ENCODE results near the gene BANP.
A peak's percentile ranks its signal among the peaks of the same experiment; 100 is the strongest.
"Not testable (repeated sequence)": the region's sequence is repeated elsewhere in the genome, so short reads cannot be mapped to it uniquely, and the experiment has no call there.

The BANP gene

GRCh38 chr16:87996962-87997880 is 46.0 kb downstream of the BANP start:
- DNase-seq (ENCODE audit: low read depth) = no peak

- not testable (repeated sequence) for DNase-seq (ENCODE audit: low read depth)
Measured at GRCh38 chr16:87998184-87998793, 47.1 kb downstream of the BANP start.

- not testable (repeated sequence) for DNase-seq (ENCODE audit: low read depth)
Measured at GRCh38 chr16:87998992-87999391, 47.8 kb downstream of the BANP start.

- DNase-seq (ENCODE audit: low read depth) = no peak
Measured at GRCh38 chr16:88002211-88002610, 51.0 kb downstream of the BANP start.

- no peak for DNase-seq (ENCODE audit: low read depth)
Measured at GRCh38 chr16:88002749-88003148, 51.5 kb downstream of the BANP start.

GRCh38 chr16:88003316-88003715 is 52.1 kb downstream of the BANP start:
- no peak for DNase-seq (ENCODE audit: low read depth)

GRCh38 chr16:88003736-88004135 is 52.5 kb downstream of the BANP start:
- DNase-seq (ENCODE audit: low read depth) = no peak

GRCh38 chr16:88004391-88004790 is 53.2 kb downstream of the BANP start:
- no peak for DNase-seq (ENCODE audit: low read depth)

- DNase-seq (ENCODE audit: low read depth) = no peak
Measured at GRCh38 chr16:88005181-88005581, 53.9 kb downstream of the BANP start.

- no peak for DNase-seq (ENCODE audit: low read depth)
Measured at GRCh38 chr16:88005968-88006367, 54.7 kb downstream of the BANP start.

- DNase-seq (ENCODE audit: low read depth) = no peak
Measured at GRCh38 chr16:88007321-88007731, 56.1 kb downstream of the BANP start.

GRCh38 chr16:88008840-88009239 is 57.6 kb downstream of the BANP start:
- DNase-seq (ENCODE audit: low read depth) = no peak

GRCh38 chr16:88009563-88010342 is 58.5 kb downstream of the BANP start:
- DNase-seq (ENCODE audit: low read depth) = peak; percentile 41

GRCh38 chr16:88010343-88010967 is 59.2 kb downstream of the BANP start:
- no peak for DNase-seq (ENCODE audit: low read depth)

- no peak for DNase-seq (ENCODE audit: low read depth)
Measured at GRCh38 chr16:88010968-88011483, 59.8 kb downstream of the BANP start.

GRCh38 chr16:88012360-88012759 is 61.1 kb downstream of the BANP start:
- DNase-seq (ENCODE audit: low read depth) = no peak

GRCh38 chr16:88013091-88013609 is 61.9 kb downstream of the BANP start:
- no peak for DNase-seq (ENCODE audit: low read depth)

- no peak for DNase-seq (ENCODE audit: low read depth)
Measured at GRCh38 chr16:88013766-88014251, 62.6 kb downstream of the BANP start.

GRCh38 chr16:88014252-88014781 is 63.1 kb downstream of the BANP start:
- peak; percentile 54 for DNase-seq (ENCODE audit: low read depth)

GRCh38 chr16:88014954-88015805 is 63.9 kb downstream of the BANP start:
- no peak for DNase-seq (ENCODE audit: low read depth)
